GM12873 (cell line): ENCODE measurements around the gene SLC25A26.

Experiments
- TF ChIP-seq, protein P1 (sequence below): IDR thresholded peaks from 2 replicates; pipeline ENCODE4 v1.5.1; 2012; ENCODE audit warnings: low read depth, mild to moderate bottlenecking, moderate library complexity, low read length, control low read depth; ENCODE audit not compliant: insufficient read depth; ENCODE audit errors: missing control alignments

SLC25A26 gene, protein sequence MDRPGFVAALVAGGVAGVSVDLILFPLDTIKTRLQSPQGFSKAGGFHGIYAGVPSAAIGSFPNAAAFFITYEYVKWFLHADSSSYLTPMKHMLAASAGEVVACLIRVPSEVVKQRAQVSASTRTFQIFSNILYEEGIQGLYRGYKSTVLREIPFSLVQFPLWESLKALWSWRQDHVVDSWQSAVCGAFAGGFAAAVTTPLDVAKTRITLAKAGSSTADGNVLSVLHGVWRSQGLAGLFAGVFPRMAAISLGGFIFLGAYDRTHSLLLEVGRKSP

DNA sequence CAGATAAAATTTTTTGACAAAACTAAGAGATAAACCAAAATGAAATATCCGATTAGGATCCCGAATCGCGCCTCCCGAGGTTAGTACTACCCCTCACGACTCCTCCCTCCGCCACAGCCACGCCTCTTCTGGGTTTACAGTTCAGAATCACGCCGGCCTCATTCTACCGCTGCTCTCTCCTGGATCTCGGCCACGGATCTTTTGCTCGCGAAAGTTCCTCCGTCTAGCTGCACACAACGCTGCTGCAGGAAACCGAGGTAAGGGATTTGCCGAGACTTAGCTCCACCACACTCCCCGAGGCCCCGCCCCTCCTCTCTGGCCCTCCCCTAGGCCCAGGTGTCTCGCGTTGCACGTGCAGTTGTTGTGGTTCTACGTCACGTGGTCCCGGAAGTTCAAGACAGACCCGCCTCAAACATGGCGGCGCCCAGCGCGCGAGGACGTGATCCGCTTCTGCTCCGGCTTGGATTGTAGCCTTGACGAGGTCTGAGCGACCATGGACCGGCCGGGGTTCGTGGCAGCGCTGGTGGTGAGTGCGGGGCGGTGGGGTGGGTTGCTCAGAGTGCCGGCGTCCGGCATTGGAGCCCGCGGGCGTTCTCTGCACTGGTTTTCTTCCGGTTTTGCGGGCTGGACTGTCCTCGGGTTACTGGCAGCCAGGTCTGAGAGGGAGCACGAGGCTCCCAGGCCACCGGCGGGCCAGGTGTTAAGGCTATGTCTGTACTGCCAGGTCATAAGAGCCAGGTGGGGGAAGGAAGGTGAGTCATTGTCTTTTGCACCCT is at the start of gene SLC25A26:
TSS of gene SLC25A26 (plus strand) at position 400 of the 776 bp plus-strand sequence. CDS start at position 494, 94 bp downstream.
- TF ChIP-seq, protein P1, sequence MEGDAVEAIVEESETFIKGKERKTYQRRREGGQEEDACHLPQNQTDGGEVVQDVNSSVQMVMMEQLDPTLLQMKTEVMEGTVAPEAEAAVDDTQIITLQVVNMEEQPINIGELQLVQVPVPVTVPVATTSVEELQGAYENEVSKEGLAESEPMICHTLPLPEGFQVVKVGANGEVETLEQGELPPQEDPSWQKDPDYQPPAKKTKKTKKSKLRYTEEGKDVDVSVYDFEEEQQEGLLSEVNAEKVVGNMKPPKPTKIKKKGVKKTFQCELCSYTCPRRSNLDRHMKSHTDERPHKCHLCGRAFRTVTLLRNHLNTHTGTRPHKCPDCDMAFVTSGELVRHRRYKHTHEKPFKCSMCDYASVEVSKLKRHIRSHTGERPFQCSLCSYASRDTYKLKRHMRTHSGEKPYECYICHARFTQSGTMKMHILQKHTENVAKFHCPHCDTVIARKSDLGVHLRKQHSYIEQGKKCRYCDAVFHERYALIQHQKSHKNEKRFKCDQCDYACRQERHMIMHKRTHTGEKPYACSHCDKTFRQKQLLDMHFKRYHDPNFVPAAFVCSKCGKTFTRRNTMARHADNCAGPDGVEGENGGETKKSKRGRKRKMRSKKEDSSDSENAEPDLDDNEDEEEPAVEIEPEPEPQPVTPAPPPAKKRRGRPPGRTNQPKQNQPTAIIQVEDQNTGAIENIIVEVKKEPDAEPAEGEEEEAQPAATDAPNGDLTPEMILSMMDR, result no peak

DNA sequence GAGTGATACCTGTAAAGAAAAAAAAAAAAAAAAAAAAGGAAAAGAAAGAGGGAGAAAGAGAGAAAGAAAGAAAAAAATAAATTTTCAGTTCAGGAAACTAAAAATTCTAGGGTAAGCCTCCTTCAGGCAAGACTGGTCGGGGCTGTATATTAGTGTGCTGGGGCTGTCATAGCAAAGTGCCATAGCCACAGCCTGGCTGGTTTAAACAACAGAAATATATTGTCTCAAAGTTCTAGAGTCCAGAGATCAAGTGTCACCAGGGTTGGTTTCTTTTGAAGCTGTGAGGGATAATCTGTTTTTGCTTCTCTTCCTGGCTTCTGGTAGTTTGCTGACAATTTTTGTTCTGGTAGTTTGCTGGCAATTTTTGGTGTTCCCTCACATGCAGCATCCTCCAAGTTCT is 48.4 kb upstream of the SLC25A26 start:
- TF ChIP-seq, protein P1, result no peak

DNA sequence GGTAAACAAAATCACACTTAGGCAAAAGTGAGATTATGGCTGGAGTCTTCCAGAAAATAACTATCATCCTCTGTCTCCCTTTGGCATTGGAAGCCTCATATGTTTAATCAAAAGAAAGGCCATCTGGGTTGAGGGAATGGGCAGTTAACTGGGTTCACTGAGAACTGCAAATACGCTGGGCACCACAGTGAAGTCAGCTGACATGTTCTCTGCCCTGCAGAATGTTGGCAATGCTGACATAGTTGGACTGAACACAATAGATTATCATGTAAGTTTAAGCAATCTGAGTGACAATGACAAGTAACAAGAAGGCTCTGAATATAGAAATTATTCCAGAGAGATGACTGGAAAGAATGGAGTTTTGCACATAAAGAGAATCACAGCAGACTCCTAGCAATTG is 43.8 kb upstream of the SLC25A26 start:
- TF ChIP-seq, protein P1, result no peak

DNA sequence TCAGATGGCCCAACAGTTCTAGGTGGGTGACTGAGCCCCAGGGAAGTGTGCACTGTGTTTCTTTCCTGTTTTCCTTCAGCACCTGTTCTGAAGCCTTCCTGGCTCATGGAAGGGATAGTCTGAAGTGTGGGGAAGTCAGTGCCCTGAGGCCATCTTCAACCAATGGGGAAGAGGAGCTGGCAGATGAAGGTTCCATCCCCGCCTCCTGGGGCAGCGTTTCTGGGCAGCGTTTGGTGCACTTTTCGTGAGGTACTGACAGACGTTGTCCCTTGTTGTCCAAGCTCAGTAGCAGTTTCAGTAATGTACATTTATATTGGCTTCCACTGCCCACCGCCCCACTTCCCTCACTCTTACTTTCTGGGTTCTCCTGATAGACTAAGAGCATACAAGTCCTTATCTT is 42.6 kb upstream of the SLC25A26 start:
- TF ChIP-seq, protein P1, result no peak

DNA sequence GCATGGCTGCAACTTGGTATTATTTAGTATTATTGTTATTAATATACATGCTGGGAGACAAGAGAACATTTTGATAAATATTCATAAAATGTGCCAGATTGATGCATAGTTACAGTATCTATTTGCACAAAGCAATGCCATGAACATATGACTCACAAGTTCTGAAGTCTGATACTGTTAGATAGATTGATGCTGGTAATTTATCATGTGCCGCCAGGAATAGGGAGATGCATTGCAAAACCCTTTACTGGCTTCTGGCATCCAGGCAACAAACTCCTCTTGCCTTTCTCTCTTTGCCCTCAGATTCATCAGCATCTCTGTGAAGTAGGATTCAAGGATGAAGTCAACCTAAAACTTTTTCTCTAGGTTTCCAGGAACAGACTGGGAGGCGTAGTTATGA is 41.0 kb upstream of the SLC25A26 start:
- TF ChIP-seq, protein P1, result no peak

DNA sequence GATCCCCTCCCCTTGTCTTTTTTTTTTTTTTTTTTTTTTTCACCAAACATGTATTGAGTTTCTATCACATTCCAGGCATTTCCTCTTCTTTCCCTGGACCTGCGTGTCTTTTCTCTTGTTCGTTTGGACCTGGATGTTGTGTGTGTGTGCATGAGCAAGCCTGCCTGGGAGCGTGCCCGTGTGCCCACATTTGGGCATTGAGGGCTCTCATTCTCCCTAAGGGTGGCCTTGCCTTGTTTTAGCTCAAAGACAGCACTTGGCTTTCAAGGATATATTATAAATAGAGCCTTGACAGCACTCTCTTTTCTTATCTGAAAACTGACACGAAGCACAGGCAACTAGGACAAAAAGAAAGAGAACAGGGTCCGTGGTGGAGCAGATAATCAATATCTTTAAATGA is 39.0 kb upstream of the SLC25A26 start:
- TF ChIP-seq, protein P1, result no peak

DNA sequence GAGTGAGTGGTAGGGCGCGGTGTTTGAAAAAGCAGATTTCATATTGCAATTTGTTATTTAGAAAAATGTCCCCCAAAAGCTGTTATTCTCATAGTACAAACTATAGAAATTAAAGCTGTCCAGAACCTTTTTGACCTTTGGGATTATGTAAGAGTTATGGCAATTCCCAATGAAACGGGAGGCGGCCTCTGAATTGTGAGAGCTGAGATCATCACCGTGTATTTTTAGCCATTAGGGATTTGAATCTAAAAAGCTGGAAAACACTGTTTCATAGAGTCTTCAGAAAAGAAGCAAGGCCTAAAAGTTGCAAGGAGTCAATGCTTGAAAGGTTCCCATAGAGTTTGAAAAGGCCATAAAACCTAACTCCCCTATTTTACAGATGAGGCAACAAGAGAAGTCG is 38.6 kb upstream of the SLC25A26 start:
- TF ChIP-seq, protein P1, result no peak
